ENCODE results near the gene USP25.

The USP25 gene

GRCh38 chr21:15794277-15794912 lies 64.6 kb downstream of the USP25 start:
- DNase-seq (ENCODE audit: low read depth in 1 of 2, low spot score in 1 of 2): no peak
- H3K27ac ChIP-seq (replicated peaks): no peak overlapping the region
- no peak for TF ChIP-seq CTCF (IDR thresholded peaks at IDR 0.05; ENCODE audit: insufficient read depth, low read length)

GRCh38 chr21:15795533-15795932 lies 65.8 kb downstream of the USP25 start:
- DNase-seq (ENCODE audit: low read depth in 1 of 2, low spot score in 1 of 2): no peak
- Histone ChIP-seq H3K27me3 (ENCODE audit: insufficient read depth, poor library complexity, severe bottlenecking) (no peaks in the 10 kb centered on the region), H3K4me3 (replicated peaks; ENCODE audit: insufficient read depth, low read length) (no peak overlapping the region), H3K27ac (replicated peaks) (no peak overlapping the region)
- TF ChIP-seq CTCF (IDR thresholded peaks at IDR 0.05; ENCODE audit: insufficient read depth, low read length) (no peak), SPI1 (IDR thresholded peaks at IDR 0.05; ENCODE audit: borderline replicate concordance, low read depth) (no peak), POLR2AphosphoS5 (IDR thresholded peaks at IDR 0.05; ENCODE audit: low read depth) (no peak), GABPA (IDR thresholded peaks at IDR 0.05; ENCODE audit: low read depth) (no peak), REST (IDR thresholded peaks at IDR 0.05; ENCODE audit: insufficient replicate concordance, low read depth) (no peak)

More at GRCh38 chr21:15794277-15794912, 64.6 kb downstream of the USP25 start:
- no peak overlapping the region for H3K4me3 ChIP-seq (replicated peaks; ENCODE audit: insufficient read depth, low read length)
- H3K27me3 ChIP-seq (ENCODE audit: insufficient read depth, poor library complexity, severe bottlenecking): no peaks in the 10 kb centered on the region

GRCh38 chr21:15797577-15798363 lies 68.0 kb downstream of the USP25 start:
- no peak for DNase-seq (ENCODE audit: low read depth in 1 of 2, low spot score in 1 of 2)
- Histone ChIP-seq H3K4me3 (replicated peaks; ENCODE audit: insufficient read depth, low read length) (no peak overlapping the region), H3K27ac (replicated peaks) (no peak overlapping the region), H3K27me3 (ENCODE audit: insufficient read depth, poor library complexity, severe bottlenecking) (no peaks in the 10 kb centered on the region)
- no peak for TF ChIP-seq GABPA (IDR thresholded peaks at IDR 0.05; ENCODE audit: low read depth)

- Histone ChIP-seq H3K4me3 (replicated peaks; ENCODE audit: insufficient read depth, low read length) (no peak overlapping the region), H3K27me3 (ENCODE audit: insufficient read depth, poor library complexity, severe bottlenecking) (no peaks in the 10 kb centered on the region), H3K27ac (replicated peaks) (no peak overlapping the region)
- no peak for DNase-seq (ENCODE audit: low read depth in 1 of 2, low spot score in 1 of 2)
- no peak for TF ChIP-seq REST (IDR thresholded peaks at IDR 0.05; ENCODE audit: insufficient replicate concordance, low read depth)
- no peak for TF ChIP-seq POLR2AphosphoS5 (IDR thresholded peaks at IDR 0.05; ENCODE audit: low read depth)
- TF ChIP-seq SPI1 (IDR thresholded peaks at IDR 0.05; ENCODE audit: borderline replicate concordance, low read depth): no peak
- TF ChIP-seq GABPA (IDR thresholded peaks at IDR 0.05; ENCODE audit: low read depth): no peak
- no peak for TF ChIP-seq CTCF (IDR thresholded peaks at IDR 0.05; ENCODE audit: insufficient read depth, low read length)
Measured at GRCh38 chr21:15801352-15801863, 71.6 kb downstream of the USP25 start.
